Heart left ventricle (tissue), 16 donors: ENCODE measurements around the gene ARHGEF18. TPM values are rescaled to one million over a fixed set of nuclear protein-coding genes. Genes with fewer than 3 reads are reported as not detected.

Experiments
- ATAC-seq, 4 donors: fragments of 200-7000 bp; cut with Tn5 transposase; one replicate each; pipeline ENCODE4 v1.9.1; 2020 to 2022; ENCODE audit warnings: moderate library complexity in 4 of 4, mild to moderate bottlenecking in 3 of 4, moderate number of reproducible peaks in 1 of 4
- DNase-seq, 5 donors: peaks; one replicate each; pipeline ENCODE4 v3.0.0-alpha.2; 2020
- H3K27ac ChIP-seq, 12 donors: fragments of 200-600 bp; sonication (generic) in 4 of 12; one replicate each; pipeline versions ENCODE4 v1.5.0 to v1.8.0; 2016 to 2022; ENCODE audit warnings: mild to moderate bottlenecking in 2 of 12
- H3K27me3 ChIP-seq, 9 donors: fragments of 200-600 bp; sonication (generic) in 2 of 9; one replicate each; pipeline versions ENCODE4 v1.5.1 to v1.8.0; 2016 to 2022; ENCODE audit warnings: mild to moderate bottlenecking in 3 of 9
- H3K36me3 ChIP-seq, 9 donors: fragments of 200-600 bp; sonication (generic) in 2 of 9; one replicate each; pipeline versions ENCODE4 v1.5.0 to v1.8.0; 2018 to 2022; ENCODE audit warnings: mild to moderate bottlenecking in 2 of 9
- H3K4me1 ChIP-seq, 12 donors: fragments of 200-600 bp; sonication (generic) in 4 of 12; one replicate each; pipeline versions ENCODE4 v1.5.0 to v1.8.0; 2016 to 2022; ENCODE audit warnings: mild to moderate bottlenecking in 3 of 12
- H3K4me3 ChIP-seq, 12 donors: fragments of 200-600 bp; sonication (generic) in 4 of 12; one replicate each; pipeline versions ENCODE4 v1.5.0 to v1.8.0; 2017 to 2022; ENCODE audit warnings: mild to moderate bottlenecking in 9 of 12, moderate library complexity in 4 of 12
- H3K9me3 ChIP-seq, 12 donors: fragments of 200-600 bp; sonication (generic) in 4 of 12; one replicate each; pipeline versions ENCODE4 v1.5.0 to v1.8.0; 2016 to 2022; ENCODE audit warnings: mild to moderate bottlenecking in 1 of 12
- CTCF ChIP-seq, 12 donors: fragments of 200-600 bp; sonication (generic) in 4 of 12; IDR thresholded peaks; one replicate each; pipeline versions ENCODE4 v1.5.0 to v1.8.0; 2018 to 2022; ENCODE audit warnings: antibody characterized with exemption in 12 of 12, mild to moderate bottlenecking in 5 of 12
- POLR2A ChIP-seq, 2 donors: fragments of 450-650 bp; IDR thresholded peaks; one replicate each; pipeline ENCODE4 v1.6.1; 2017; ENCODE audit warnings: antibody characterized with exemption in 2 of 2, mild to moderate bottlenecking in 2 of 2, moderate library complexity in 2 of 2
- WGBS, 4 donors: extraction: QIAGEN DNeasy Blood & Tissue Kit in 2 of 4; methylation state at CpG; one replicate each; pipeline versions ENCODE4 v1.1.5 to v1.1.7; 2013 to 2018; 5-methylcytosine and 5-hydroxymethylcytosine counted together
- intact Hi-C, 10 donors: fragments of 100-400 bp; cut with DNase I; formaldehyde crosslinking; loops; one replicate each; pipeline versions ENCODE4 v1.11.1 to v1.14.2; 2022
- polyA plus RNA-seq, 2 donors: library from polyadenylated mRNA; stranded (reverse); fragments of 200-250 nt; gene quantifications; one replicate each; pipeline ENCODE4 v1.2.3, GENCODE V29; 2013
- total RNA-seq, 9 donors: library from RNA; depleted of rRNA in 2 of 9; stranded (reverse); fragments of >200 nt in 2 of 9; fragmentation: NEBNext Ultra II Directional in 3 of 9; extraction: Animal tissue kit (Norgen Biotek cat#: 25700) in 3 of 9; gene quantifications; one replicate each; pipeline versions ENCODE4 v1.1.0 to v1.2.4, GENCODE V29; 2016 to 2023
- donor health status: ischemic (EF 13 %, LVEDD 7.1; RV severe dilation, severe dysfunction).
- donor health status: healthy with polysubstance abuse.
- donor health status: DM: no; HTN: yes; CAD: no.
- donor health status: DM: no; HTN: no; CAD: no.
- donor health status: ischemic (EF 25% LVEDD 6.9; RV normal size, moderate dysfunction).
- donor health status: ischemic (EF 25% LVEDD 5.7; RV mildly dilated, moderate dysfunction).
- donor health status: healthy.
- donor health status: DM: yes; HTN: yes; CAD: no.
- donor health status: ischemic (EF 35%, LVEDD 5.7; RV mildly dilated, moderate dysfunction).
- donor health status: nonischemic (EF 11% LVEDD 7.7; RV severe dilation, severe dysfunction).
- donor health status: DM: yes; HTN: yes; CAD: no.
- donor health status: PGD.
- donor health status: ischemic (EF 29% LVEDD 5.4; RV normal size, mild dysfunction).
- donor health status: nonischemic (EF 23%, LVEDD 6.1; RV moderate dilation, normal function).

ARHGEF18 gene
- total and polyA plus RNA-seq, 11 donors, result 4.1 to 15.1 (median 9.1) TPM

- intact Hi-C loops, result loop anchor here in 9 of 10 donors (2.0 to 10.0 kb wide), 8 partner anchors 319 to 449 kb away; partner anchors contain the start of genes MCEMP1 (in 4 of the 9) and TRAPPC5 (in 2 of the 9)
- Histone ChIP-seq H3K36me3 (no peaks in the 10 kb centered on the region), H3K4me1 (peaks cover 0 to 5% (median 0%) of the 10 kb centered on the region in 12 donors), H3K27ac (peak overlapping the region in 1 of 12 donors; percentile 80), H3K27me3 (peaks cover 0 to 6% (median 0%) of the 10 kb centered on the region in 9 donors), H3K9me3 (peaks cover 0 to 12% (median 5%) of the 10 kb centered on the region in 12 donors), H3K4me3 (no peak overlapping the region)
- no peak for ATAC-seq
- TF ChIP-seq CTCF (IDR thresholded peaks at IDR 0.05), result no peak
- TF ChIP-seq POLR2A (IDR thresholded peaks at IDR 0.05), result no peak
- DNase-seq, result no peak
- WGBS, 4 donors, result 49 to 58% (median 57%) methylated on average over 4 to 7 of the region's 7 CpGs
Observed at GRCh38 chr19:7355871-7356270, 7.1 kb downstream of the ARHGEF18 start.

- Histone ChIP-seq H3K4me3 (no peak overlapping the region), H3K9me3 (peaks cover 0 to 2% (median under 1%) of the 10 kb centered on the region in 12 donors), H3K4me1 (peaks cover 0 to 5% (median 0%) of the 10 kb centered on the region in 12 donors), H3K27me3 (peaks cover 0 to 6% (median 0%) of the 10 kb centered on the region in 9 donors), H3K27ac (peak overlapping the region in 1 of 12 donors; percentile 80), H3K36me3 (no peaks in the 10 kb centered on the region)
- DNase-seq (no peak), ATAC-seq (no peak)
- 89 to 94% (median 93%) methylated on average over 7 of the region's 7 CpGs for WGBS, 4 donors
- TF ChIP-seq POLR2A (IDR thresholded peaks at IDR 0.05) (no peak), CTCF (IDR thresholded peaks at IDR 0.05) (no peak)
- intact Hi-C loops, result loop anchor here in 8 of 10 donors (5.0 to 10.0 kb wide), 6 partner anchors 318 to 448 kb away; partner anchors contain the start of genes MCEMP1 (in 4 of the 8) and TRAPPC5 (in 1 of the 8)
Observed at GRCh38 chr19:7356899-7357627, 8.3 kb downstream of the ARHGEF18 start.

- TF ChIP-seq POLR2A (IDR thresholded peaks at IDR 0.05), result no peak
- no peak for TF ChIP-seq CTCF (IDR thresholded peaks at IDR 0.05)
- no peak for DNase-seq
- H3K4me1 ChIP-seq, result peaks cover 0 to 5% (median 0%) of the 10 kb centered on the region in 12 donors
- H3K27ac ChIP-seq, result no peak overlapping the region
- H3K27me3 ChIP-seq, result peaks cover 0 to 6% (median 0%) of the 10 kb centered on the region in 9 donors
- H3K9me3 ChIP-seq, result no peaks in the 10 kb centered on the region
- no peak for ATAC-seq
- no peaks in the 10 kb centered on the region for H3K36me3 ChIP-seq
- intact Hi-C loops, result loop anchor here in 8 of 10 donors (5.0 to 10.0 kb wide), 6 partner anchors 317 to 447 kb away; partner anchors contain the start of genes MCEMP1 (in 4 of the 8) and TRAPPC5 (in 1 of the 8)
- no peak overlapping the region for H3K4me3 ChIP-seq
Observed at GRCh38 chr19:7358102-7358597, 9.4 kb downstream of the ARHGEF18 start.

GRCh38 chr19:7360393-7360984 lies 11.8 kb downstream of the ARHGEF18 start:
- H3K4me3 ChIP-seq, result no peak overlapping the region
- no peaks in the 10 kb centered on the region for H3K9me3 ChIP-seq
- no peak for TF ChIP-seq POLR2A (IDR thresholded peaks at IDR 0.05)
- TF ChIP-seq CTCF (IDR thresholded peaks at IDR 0.05), result no peak
- H3K36me3 ChIP-seq, result no peaks in the 10 kb centered on the region
- peaks cover 0 to 6% (median 0%) of the 10 kb centered on the region in 9 donors for H3K27me3 ChIP-seq
- no peaks in the 10 kb centered on the region for H3K4me1 ChIP-seq
- DNase-seq, result no peak
- 64 to 73% (median 69%) methylated on average over 8 of the region's 8 CpGs for WGBS, 4 donors
- H3K27ac ChIP-seq, result peak overlapping the region in 1 of 12 donors; percentile 13
- ATAC-seq, result no peak
- intact Hi-C loops, result no loop called here
